ENCODE results near the gene HOXC11.

GRCh38 chr12:53989227-53990113 lies 16.5 kb downstream of the HOXC11 start:
- TF ChIP-seq CTCF (IDR thresholded peaks at IDR 0.05) (peak; percentile 55), EZH2 (IDR thresholded peaks at IDR 0.05) (peak; percentile 20)

All from neural progenitor cell (in vitro differentiated cells).